Measurements from ENCODE around the gene B3GNT3.
A peak's percentile ranks its signal among the peaks of the same experiment; 100 is the strongest.

The B3GNT3 gene

GRCh38 chr19:17794731-17795494 lies at the start of gene B3GNT3:
Gene B3GNT3, plus strand, starts transcription at chr19:17795138. Its CDS starts 12,670 bp downstream, at chr19:17807808.
- no peak for DNase-seq (ENCODE audit: low spot score)

- DNase-seq (ENCODE audit: low spot score) = peak; percentile 98
These were observed 47.5 kb upstream of the B3GNT3 start for GRCh38 chr19:17747205-17748098.

- DNase-seq (ENCODE audit: low spot score) = no peak
These were observed 45.9 kb upstream of the B3GNT3 start for GRCh38 chr19:17748884-17749638.

GRCh38 chr19:17749912-17750317 lies 45.0 kb upstream of the B3GNT3 start:
- peak; percentile 42 for DNase-seq (ENCODE audit: low spot score)

- no peak for DNase-seq (ENCODE audit: low spot score)
These were observed 43.6 kb upstream of the B3GNT3 start, which contains the start of gene FCHO1 for GRCh38 chr19:17751103-17751911. Gene FCHO1, plus strand, starts transcription at chr19:17751477. Its CDS starts 3,688 bp downstream, at chr19:17755165.

GRCh38 chr19:17751912-17752273 lies 43.0 kb upstream of the B3GNT3 start:
- no peak for DNase-seq (ENCODE audit: low spot score)

- DNase-seq (ENCODE audit: low spot score) = no peak
These were observed 41.9 kb upstream of the B3GNT3 start for GRCh38 chr19:17752865-17753639.

- DNase-seq (ENCODE audit: low spot score) = no peak
These were observed 41.0 kb upstream of the B3GNT3 start for GRCh38 chr19:17753976-17754375.

- no peak for DNase-seq (ENCODE audit: low spot score)
These were observed 40.1 kb upstream of the B3GNT3 start for GRCh38 chr19:17754634-17755442.

- no peak for DNase-seq (ENCODE audit: low spot score)
These were observed 39.5 kb upstream of the B3GNT3 start for GRCh38 chr19:17755443-17755890.

- DNase-seq (ENCODE audit: low spot score) = peak; percentile 63
These were observed 38.8 kb upstream of the B3GNT3 start for GRCh38 chr19:17755977-17756670.

- no peak for DNase-seq (ENCODE audit: low spot score)
These were observed 37.8 kb upstream of the B3GNT3 start for GRCh38 chr19:17757125-17757524.

- DNase-seq (ENCODE audit: low spot score) = no peak
These were observed 36.4 kb upstream of the B3GNT3 start for GRCh38 chr19:17758515-17758914.

GRCh38 chr19:17761148-17761547 lies 33.8 kb upstream of the B3GNT3 start:
- no peak for DNase-seq (ENCODE audit: low spot score)

GRCh38 chr19:17762505-17763229 lies 32.3 kb upstream of the B3GNT3 start:
- DNase-seq (ENCODE audit: low spot score) = peak; percentile 65

- DNase-seq (ENCODE audit: low spot score) = no peak
These were observed 30.6 kb upstream of the B3GNT3 start for GRCh38 chr19:17764348-17764747.

GRCh38 chr19:17765069-17765618 lies 29.8 kb upstream of the B3GNT3 start:
- no peak for DNase-seq (ENCODE audit: low spot score)

- peak; percentile 74 for DNase-seq (ENCODE audit: low spot score)
These were observed 28.3 kb upstream of the B3GNT3 start for GRCh38 chr19:17766543-17767131.
